SK-N-SH (cell line): ENCODE measurements around the gene CENATAC.

Source experiments
- POLR2AphosphoS5 ChIP-seq: IDR thresholded peaks from 2 replicates; pipeline ENCODE4 v1.6.1; 2012; ENCODE audit warnings: low read depth, low read length
- TF ChIP-seq, protein P1 (sequence below): IDR thresholded peaks from 2 replicates; pipeline ENCODE4 v1.4.0; 2012; ENCODE audit warnings: low read depth
- TF ChIP-seq, protein P2 (sequence below): fragments of 200-600 bp; sonication (generic); IDR thresholded peaks from 2 replicates; pipeline ENCODE4 v1.6.1; 2017; ENCODE audit warnings: antibody characterized with exemption, mild to moderate bottlenecking, moderate library complexity

DNA sequence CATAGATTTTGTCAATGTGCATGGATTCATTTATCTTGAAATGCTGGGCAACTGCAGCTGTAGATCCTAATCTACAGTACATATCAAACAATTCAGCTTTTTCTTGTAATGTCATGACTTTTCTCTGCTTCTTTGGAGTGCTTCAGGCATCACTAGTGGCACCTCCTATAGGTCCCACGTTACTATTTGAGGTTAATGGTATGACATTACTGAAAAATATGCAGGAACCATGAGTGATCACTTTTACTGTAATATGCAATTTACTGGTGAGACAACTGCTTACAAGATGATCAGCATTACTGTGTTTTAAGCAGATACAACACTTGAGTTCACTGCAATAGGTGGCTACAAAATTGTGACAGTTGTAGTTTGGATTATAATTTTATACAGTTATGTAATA lies 3.0 kb downstream of the CENATAC start:
- TF ChIP-seq, protein P1, sequence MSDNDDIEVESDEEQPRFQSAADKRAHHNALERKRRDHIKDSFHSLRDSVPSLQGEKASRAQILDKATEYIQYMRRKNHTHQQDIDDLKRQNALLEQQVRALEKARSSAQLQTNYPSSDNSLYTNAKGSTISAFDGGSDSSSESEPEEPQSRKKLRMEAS: no peak
- no peak for TF ChIP-seq POLR2AphosphoS5
- TF ChIP-seq, protein P2, sequence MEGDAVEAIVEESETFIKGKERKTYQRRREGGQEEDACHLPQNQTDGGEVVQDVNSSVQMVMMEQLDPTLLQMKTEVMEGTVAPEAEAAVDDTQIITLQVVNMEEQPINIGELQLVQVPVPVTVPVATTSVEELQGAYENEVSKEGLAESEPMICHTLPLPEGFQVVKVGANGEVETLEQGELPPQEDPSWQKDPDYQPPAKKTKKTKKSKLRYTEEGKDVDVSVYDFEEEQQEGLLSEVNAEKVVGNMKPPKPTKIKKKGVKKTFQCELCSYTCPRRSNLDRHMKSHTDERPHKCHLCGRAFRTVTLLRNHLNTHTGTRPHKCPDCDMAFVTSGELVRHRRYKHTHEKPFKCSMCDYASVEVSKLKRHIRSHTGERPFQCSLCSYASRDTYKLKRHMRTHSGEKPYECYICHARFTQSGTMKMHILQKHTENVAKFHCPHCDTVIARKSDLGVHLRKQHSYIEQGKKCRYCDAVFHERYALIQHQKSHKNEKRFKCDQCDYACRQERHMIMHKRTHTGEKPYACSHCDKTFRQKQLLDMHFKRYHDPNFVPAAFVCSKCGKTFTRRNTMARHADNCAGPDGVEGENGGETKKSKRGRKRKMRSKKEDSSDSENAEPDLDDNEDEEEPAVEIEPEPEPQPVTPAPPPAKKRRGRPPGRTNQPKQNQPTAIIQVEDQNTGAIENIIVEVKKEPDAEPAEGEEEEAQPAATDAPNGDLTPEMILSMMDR: no peak
